Right cardiac atrium (tissue), 5 donors: ENCODE results near the gene NBL1. TPM values are rescaled to one million over a fixed set of nuclear protein-coding genes. Genes with fewer than 3 reads are reported as not detected.

Source experiments
- ATAC-seq, 2 donors: fragments of 200-7000 bp; cut with Tn5 transposase; one replicate each; pipeline versions ENCODE4 v1.8.0 to v1.9.1; 2020; ENCODE audit warnings: moderate library complexity in 2 of 2, mild to moderate bottlenecking in 1 of 2
- DNase-seq, 3 donors: peaks; one replicate each; pipeline ENCODE4 v3.0.0-alpha.2; 2020
- H3K27ac ChIP-seq: one replicate; pipeline ENCODE4 v1.5.1; 2013; ENCODE audit warnings: mild to moderate bottlenecking, low read length, control low read depth, moderate library complexity
- H3K27me3 ChIP-seq: one replicate; pipeline ENCODE4 v1.6.1; 2013; ENCODE audit not compliant: control insufficient read depth, insufficient read depth
- H3K4me1 ChIP-seq: one replicate; pipeline ENCODE4 v1.6.1; 2013; ENCODE audit warnings: low read length; ENCODE audit not compliant: control insufficient read depth, insufficient read depth
- H3K4me3 ChIP-seq: one replicate; pipeline ENCODE4 v1.5.1; 2013; ENCODE audit warnings: low read length, control low read depth
- H3K9me3 ChIP-seq: one replicate; pipeline ENCODE4 v1.6.1; 2013; ENCODE audit warnings: low read length; ENCODE audit not compliant: control insufficient read depth
- WGBS: extraction: QIAGEN DNeasy Blood & Tissue Kit; methylation state at CpG from one replicate; pipeline ENCODE4 v1.1.7; 2013; 5-methylcytosine and 5-hydroxymethylcytosine counted together
- intact Hi-C, 4 donors: fragments of 100-400 bp; cut with DNase I; formaldehyde crosslinking; loops; one replicate each; pipeline versions ENCODE4 v1.11.0 to v1.14.0; 2022 to 2023
- polyA plus RNA-seq: library from polyadenylated mRNA; stranded (reverse); fragments of 200-250 nt; gene quantifications from one replicate; pipeline ENCODE4 v1.2.3, GENCODE V29; 2013
- total RNA-seq, 4 donors: library from RNA; stranded (reverse); fragmentation: NEBNext Ultra II Directional; extraction: Animal tissue kit (Norgen Biotek cat#: 25700); gene quantifications; one replicate each; pipeline ENCODE4 v1.2.1, GENCODE V29; 2021
- donor health status: healthy with polysubstance abuse.
- donor health status: DM: no; HTN: yes; CAD: no.
- donor health status: DM: no; HTN: no; CAD: no.
- donor health status: DM: no; HTN: yes; CAD: no; lungs with severe emphysema.
- donor health status: DM: yes; HTN: yes; CAD: no.

The NBL1 gene
- total and polyA plus RNA-seq, 5 donors, result 40.7 to 64.8 (median 45.7) TPM

- Histone ChIP-seq H3K4me3 (no peak overlapping the region), H3K9me3 (no peaks in the 10 kb centered on the region), H3K27ac (no peak overlapping the region), H3K4me1 (no peaks in the 10 kb centered on the region), H3K27me3 (no peaks in the 10 kb centered on the region)
- 95% methylated on average over 3 of the region's 3 CpGs for WGBS
- intact Hi-C loops, result loop anchor here in 2 of 4 donors (5.0 kb wide), 1 partner anchor 41 kb away; the partner anchor contains the start of gene HTR6 (in 2 of the 2)
- DNase-seq, result no peak
- ATAC-seq, result no peak
These were observed 59.2 kb downstream of the NBL1 start for GRCh38 chr1:19703280-19703679.

GRCh38 chr1:19704247-19705113 lies 60.4 kb downstream of the NBL1 start:
- no peaks in the 10 kb centered on the region for H3K4me1 ChIP-seq
- no peaks in the 10 kb centered on the region for H3K27me3 ChIP-seq
- 15% methylated on average over 19 of the region's 19 CpGs for WGBS
- DNase-seq (peak; percentile 71 to 89 (median 86)), ATAC-seq (peak; percentile 86 to 87)
- no peaks in the 10 kb centered on the region for H3K9me3 ChIP-seq
- intact Hi-C loops, result loop anchor here (2.0 to 5.0 kb wide), 3 partner anchors 42 to 44 kb away; partner anchors contain the start of gene HTR6 (in 2 of the 4)
- H3K4me3 ChIP-seq, result no peak overlapping the region
- no peak overlapping the region for H3K27ac ChIP-seq

- Histone ChIP-seq H3K27me3 (no peaks in the 10 kb centered on the region), H3K4me3 (no peak overlapping the region), H3K4me1 (no peaks in the 10 kb centered on the region), H3K9me3 (no peaks in the 10 kb centered on the region), H3K27ac (no peak overlapping the region)
- 85% methylated on average over 4 of the region's 4 CpGs for WGBS
- intact Hi-C loops, result loop anchor here in 2 of 4 donors (2.0 kb wide), 2 partner anchors 43 to 45 kb away; no protein-coding TSS in a partner anchor
- no peak for ATAC-seq
- no peak for DNase-seq
These were observed 61.4 kb downstream of the NBL1 start for GRCh38 chr1:19705464-19705863.

- ATAC-seq, result no peak
- intact Hi-C loops, result no loop called here
- 95% methylated on average over 4 of the region's 4 CpGs for WGBS
- H3K27me3 ChIP-seq, result no peaks in the 10 kb centered on the region
- no peak overlapping the region for H3K27ac ChIP-seq
- DNase-seq, result no peak
- H3K4me1 ChIP-seq, result no peaks in the 10 kb centered on the region
- H3K4me3 ChIP-seq, result no peak overlapping the region
- no peaks in the 10 kb centered on the region for H3K9me3 ChIP-seq
These were observed 62.0 kb downstream of the NBL1 start for GRCh38 chr1:19706136-19706535.

Other genes starting within 250 kb of the NBL1 start
- 100 to 1,000 TPM; 226 to 255 (median 232) TPM for gene CAPZB, start 158.8 kb upstream of the NBL1 start, total RNA-seq
- 228 TPM for gene CAPZB, start 158.8 kb upstream of the NBL1 start, polyA plus RNA-seq
- not detected for gene HTR6, start 20.6 kb downstream of the NBL1 start, total RNA-seq
- gene HTR6, start 20.6 kb downstream of the NBL1 start, polyA plus RNA-seq, result not detected
- gene TMCO4, start 155.6 kb downstream of the NBL1 start, total RNA-seq, result 10 to 100 TPM; 10.4 to 11.5 (median 11.0) TPM
- gene TMCO4, start 155.6 kb downstream of the NBL1 start, polyA plus RNA-seq, result 8.4 TPM
- not detected for gene RNF186, start 171.0 kb downstream of the NBL1 start, total RNA-seq
- gene RNF186, start 171.0 kb downstream of the NBL1 start, polyA plus RNA-seq, result not detected
- 1 to 10 TPM; 4.1 to 6.2 (median 5.1) TPM for gene OTUD3, start 238.1 kb downstream of the NBL1 start, total RNA-seq
- 2.8 TPM for gene OTUD3, start 238.1 kb downstream of the NBL1 start, polyA plus RNA-seq